Measurements from ENCODE around the gene SAAL1. TPM values are rescaled to one million over a fixed set of nuclear protein-coding genes. Genes with fewer than 3 reads are reported as not detected.

SAAL1 gene
- total and polyA plus RNA-seq, 9 of the 15 experiments (the other 6 are each of a cell fraction or from before 2014, with no cell fraction given): 38.9 to 77.5 (median 56.4) TPM

GRCh38 chr11:18071098-18071705 is 34.7 kb downstream of the SAAL1 start:
- Histone ChIP-seq H3K79me2 (ENCODE audit: control insufficient read depth, insufficient read depth, low read length) (no peaks in the 10 kb centered on the region), H3K36me3 (ENCODE audit: control insufficient read depth, insufficient read depth, low read length) (0 out of 3 replicates have a peak, but pooled peaks cover 2% of the 10 kb centered on the region), H3K4me3 (no peak overlapping the region), H3K9ac (ENCODE audit: insufficient read depth in 1 of 2, low read depth in 2 of 2, low read length in 2 of 2) (no peak overlapping the region), H4K20me1 (replicated peaks; ENCODE audit: control insufficient read depth, insufficient read depth, low read length) (no peaks in the 10 kb centered on the region), H3K27me3 (ENCODE audit: control insufficient read depth in 2 of 2, insufficient read depth in 2 of 2, low read length in 2 of 2) (no peaks in the 10 kb centered on the region), H2AFZ (ENCODE audit: low read depth, low read length) (no peak overlapping the region), H3K4me1 (replicated peaks in 1 of 2; ENCODE audit: control insufficient read depth in 2 of 2, insufficient read depth in 2 of 2, low read length in 2 of 2) (no peaks in the 10 kb centered on the region), H3K4me2 (ENCODE audit: insufficient read depth, low read length) (no peak overlapping the region), H3K9me3 (replicated peaks; ENCODE audit: control insufficient read depth, insufficient read depth, low read depth, low read length) (no peaks in the 10 kb centered on the region), H3K27ac (ENCODE audit: extremely low read depth, low read depth, low read length) (no peak overlapping the region), H3K9me1 (ENCODE audit: control insufficient read depth, insufficient read depth, low read length) (no peaks in the 10 kb centered on the region)
- BruUV-seq (replicated peaks): no TSS peak
- in situ Hi-C loops (cut with MboI): no loop called here
- POLR2A ChIA-PET: interaction anchor here (1.0 kb wide), 1 partner anchor 18 kb away, joined by 5 read pairs; no protein-coding TSS in a partner anchor
- TF ChIP-seq ZBTB8A (IDR thresholded peaks at IDR 0.05; ENCODE audit: partially characterized antibody) (no peak), STAG1 (CRISPR knock-in tag; IDR thresholded peaks at IDR 0.05; ENCODE audit: borderline replicate concordance) (no peak), CEBPG (CRISPR knock-in tag; IDR thresholded peaks at IDR 0.05) (no peak), CEBPG (tag; conservative IDR thresholded peaks at IDR 0.05 in 1 of 2, IDR thresholded peaks at IDR 0.05 in 1 of 2) (no peak), NBN (IDR thresholded peaks at IDR 0.05; ENCODE audit: low read depth) (no peak), PHTF2 (CRISPR knock-in tag; IDR thresholded peaks at IDR 0.05) (no peak), TAF1 (IDR thresholded peaks at IDR 0.05; ENCODE audit: control insufficient read depth, extremely low read depth, insufficient read depth, low read length, severe bottlenecking) (no peak), ZNF780A (CRISPR knock-in tag; IDR thresholded peaks at IDR 0.05) (no peak), NCOA6 (IDR thresholded peaks at IDR 0.05) (no peak), U2AF1 (optimal IDR thresholded peaks at IDR 0.05; ENCODE audit: low read depth, low read length) (no peak), CBX3 (IDR thresholded peaks at IDR 0.05; ENCODE audit: borderline replicate concordance in 1 of 2, low read length in 2 of 2) (no peak), ETV6 (IDR thresholded peaks at IDR 0.05; ENCODE audit: borderline replicate concordance in 1 of 2, low read depth in 2 of 2, low read length in 1 of 2) (no peak), ETV6 (CRISPR knock-in tag; IDR thresholded peaks at IDR 0.05; ENCODE audit: borderline replicate concordance) (no peak), HNRNPUL1 (IDR thresholded peaks at IDR 0.05; ENCODE audit: low read length) (no peak)
- DNase-seq (ENCODE audit: extremely low read depth in 1 of 4, low spot score in 3 of 4) (no peak), FAIRE-seq (no peak), ATAC-seq (no peak)
- 49% methylated on average over 4 of the region's 4 CpGs for WGBS (ENCODE audit: insufficient coverage, low coverage, missing lambda C conversion rate)
- intact Hi-C loops (cut with micrococcal nuclease): no loop called here
- CTCF ChIA-PET (ENCODE audit: low intra/inter-chr PET ratio): no interaction called here
